ENCODE data around the gene RETSAT.

Gene RETSAT

DNA sequence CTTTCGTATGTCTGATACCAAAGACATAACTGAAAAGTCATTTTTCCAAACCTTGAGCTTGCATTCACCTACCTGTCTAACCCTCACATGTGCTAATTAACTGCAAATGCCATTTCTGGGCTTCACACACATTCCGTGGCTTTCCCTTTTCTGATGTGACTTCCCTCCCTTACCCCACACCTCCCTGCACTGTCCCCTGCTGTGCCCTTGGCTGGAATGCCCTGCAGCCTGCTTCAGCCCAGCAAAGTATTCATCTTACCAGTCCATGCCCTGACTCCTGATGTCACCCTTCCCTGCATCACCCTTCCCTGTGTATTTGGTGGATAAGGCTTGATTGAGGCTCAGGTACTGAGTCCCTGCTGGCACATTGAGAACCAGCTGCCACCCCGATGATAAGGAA, 12.2 kb downstream of the RETSAT start:
- Histone ChIP-seq H3K27ac (ENCODE audit: low read depth, low read length) (no peak overlapping the region), H3K79me2 (ENCODE audit: control insufficient read depth, insufficient read depth, low read length, poor library complexity) (no peaks in the 10 kb centered on the region), H2AFZ (ENCODE audit: insufficient read depth, low read length, poor library complexity) (no peak overlapping the region), H4K12ac (ENCODE audit: low read depth, low read length) (no peak overlapping the region), H3K18ac (ENCODE audit: low read length) (no peak overlapping the region), H2BK5ac (ENCODE audit: low read depth, low read length, poor library complexity) (no peak overlapping the region), H3K14ac (ENCODE audit: low read length) (no peak overlapping the region), H3K9ac (ENCODE audit: low read length) (no peak overlapping the region), H3K4me3 (ENCODE audit: low read depth, low read length) (no peak overlapping the region), H3K36me3 (ENCODE audit: control insufficient read depth in 1 of 2, insufficient read depth in 2 of 2, low read length in 2 of 2) (peaks cover 24 to 30% of the 10 kb centered on the region in 2 experiments), H2AK5ac (ENCODE audit: low read length) (no peak overlapping the region), H2BK120ac (ENCODE audit: insufficient read depth, low read length, poor library complexity) (no peak overlapping the region), H4K8ac (ENCODE audit: low read depth, low read length) (no peak overlapping the region), H3K4me1 (ENCODE audit: control insufficient read depth in 1 of 2, insufficient read depth in 2 of 2, low read length in 2 of 2) (no peaks in the 10 kb centered on the region), H3K4ac (ENCODE audit: low read depth, low read length) (no peak overlapping the region), H3K9me3 (ENCODE audit: insufficient read depth, low read depth, low read length) (no peaks in the 10 kb centered on the region), H3K23ac (ENCODE audit: low read length) (no peak overlapping the region), H4K91ac (ENCODE audit: low read depth, low read length) (no peak overlapping the region), H3K27me3 (ENCODE audit: insufficient read depth, low read length) (no peaks in the 10 kb centered on the region), H3K79me1 (ENCODE audit: low read length) (no peaks in the 10 kb centered on the region), H2BK12ac (ENCODE audit: low read length) (no peak overlapping the region), H3K4me2 (ENCODE audit: low read length) (no peak overlapping the region)
- DNase-seq = no peak
- WGBS (ENCODE audit: extremely low coverage, insufficient coverage, insufficient read length) = no CpG with 5 or more reads among the region's 3 CpGs

GRCh38 chr2:85341269-85342029, 12.9 kb downstream of the RETSAT start:
- WGBS (ENCODE audit: extremely low coverage, insufficient coverage, insufficient read length) = no CpG with 5 or more reads among the region's 30 CpGs
- Histone ChIP-seq H2AK5ac (ENCODE audit: low read length) (no peak overlapping the region), H3K36me3 (ENCODE audit: control insufficient read depth in 1 of 2, insufficient read depth in 2 of 2, low read length in 2 of 2) (peaks cover 24 to 27% of the 10 kb centered on the region in 2 experiments), H3K27ac (ENCODE audit: low read depth, low read length) (no peak overlapping the region), H3K4me3 (ENCODE audit: low read depth, low read length) (no peak overlapping the region), H3K4ac (ENCODE audit: low read depth, low read length) (no peak overlapping the region), H2BK5ac (ENCODE audit: low read depth, low read length, poor library complexity) (no peak overlapping the region), H3K18ac (ENCODE audit: low read length) (no peak overlapping the region), H2AFZ (ENCODE audit: insufficient read depth, low read length, poor library complexity) (no peak overlapping the region), H3K9ac (ENCODE audit: low read length) (no peak overlapping the region), H3K79me1 (ENCODE audit: low read length) (no peaks in the 10 kb centered on the region), H3K79me2 (ENCODE audit: control insufficient read depth, insufficient read depth, low read length, poor library complexity) (no peaks in the 10 kb centered on the region), H4K12ac (ENCODE audit: low read depth, low read length) (no peak overlapping the region), H3K4me2 (ENCODE audit: low read length) (no peak overlapping the region), H4K91ac (ENCODE audit: low read depth, low read length) (no peak overlapping the region), H3K9me3 (ENCODE audit: insufficient read depth, low read depth, low read length) (no peaks in the 10 kb centered on the region), H3K23ac (ENCODE audit: low read length) (no peak overlapping the region), H3K27me3 (ENCODE audit: insufficient read depth, low read length) (no peaks in the 10 kb centered on the region), H3K14ac (ENCODE audit: low read length) (no peak overlapping the region), H4K8ac (ENCODE audit: low read depth, low read length) (no peak overlapping the region), H2BK120ac (ENCODE audit: insufficient read depth, low read length, poor library complexity) (no peak overlapping the region), H2BK12ac (ENCODE audit: low read length) (no peak overlapping the region), H3K4me1 (ENCODE audit: control insufficient read depth in 1 of 2, insufficient read depth in 2 of 2, low read length in 2 of 2) (no peaks in the 10 kb centered on the region)
- no peak for DNase-seq

GRCh38 chr2:85340034-85340892, 14.1 kb downstream of the RETSAT start:
- Histone ChIP-seq H2BK5ac (ENCODE audit: low read depth, low read length, poor library complexity) (no peak overlapping the region), H3K14ac (ENCODE audit: low read length) (no peak overlapping the region), H3K9ac (ENCODE audit: low read length) (no peak overlapping the region), H3K4me2 (ENCODE audit: low read length) (no peak overlapping the region), H4K91ac (ENCODE audit: low read depth, low read length) (no peak overlapping the region), H3K4me1 (ENCODE audit: control insufficient read depth in 1 of 2, insufficient read depth in 2 of 2, low read length in 2 of 2) (no peaks in the 10 kb centered on the region), H2AK5ac (ENCODE audit: low read length) (no peak overlapping the region), H2BK120ac (ENCODE audit: insufficient read depth, low read length, poor library complexity) (no peak overlapping the region), H3K27me3 (ENCODE audit: insufficient read depth, low read length) (no peaks in the 10 kb centered on the region), H3K4me3 (ENCODE audit: low read depth, low read length) (no peak overlapping the region), H3K79me1 (ENCODE audit: low read length) (no peaks in the 10 kb centered on the region), H4K12ac (ENCODE audit: low read depth, low read length) (no peak overlapping the region), H3K27ac (ENCODE audit: low read depth, low read length) (no peak overlapping the region), H3K36me3 (ENCODE audit: control insufficient read depth in 1 of 2, insufficient read depth in 2 of 2, low read length in 2 of 2) (peaks cover 16 to 20% of the 10 kb centered on the region in 2 experiments), H4K8ac (ENCODE audit: low read depth, low read length) (no peak overlapping the region), H2BK12ac (ENCODE audit: low read length) (no peak overlapping the region), H3K18ac (ENCODE audit: low read length) (no peak overlapping the region), H3K9me3 (ENCODE audit: insufficient read depth, low read depth, low read length) (no peaks in the 10 kb centered on the region), H3K4ac (ENCODE audit: low read depth, low read length) (no peak overlapping the region), H2AFZ (ENCODE audit: insufficient read depth, low read length, poor library complexity) (no peak overlapping the region), H3K23ac (ENCODE audit: low read length) (no peak overlapping the region), H3K79me2 (ENCODE audit: control insufficient read depth, insufficient read depth, low read length, poor library complexity) (no peaks in the 10 kb centered on the region)
- DNase-seq = no peak
- WGBS (ENCODE audit: extremely low coverage, insufficient coverage, insufficient read length) = no CpG with 5 or more reads among the region's 13 CpGs

DNA sequence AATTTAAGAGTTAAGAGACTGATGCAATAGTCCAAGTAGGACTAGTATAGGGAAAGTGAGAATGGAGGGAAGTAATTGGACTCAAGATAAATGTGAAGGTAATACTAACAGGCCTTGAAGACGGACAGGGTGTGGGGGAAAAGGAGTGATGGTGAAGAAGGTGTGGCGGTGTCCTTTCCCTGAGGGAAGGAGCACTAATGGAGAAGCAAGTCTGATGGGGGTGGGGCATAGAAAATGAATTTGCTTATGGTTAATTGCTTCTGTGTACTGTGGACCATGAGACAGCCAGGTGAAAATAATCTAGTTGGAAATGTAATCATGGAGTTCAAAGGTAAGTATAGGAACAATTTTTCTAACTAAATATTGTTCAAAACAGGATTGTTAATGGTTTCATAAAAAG, 19.4 kb downstream of the RETSAT start:
- Histone ChIP-seq H3K79me2 (ENCODE audit: control insufficient read depth, insufficient read depth, low read length, poor library complexity) (no peaks in the 10 kb centered on the region), H3K18ac (ENCODE audit: low read length) (no peak overlapping the region), H3K79me1 (ENCODE audit: low read length) (no peaks in the 10 kb centered on the region), H3K36me3 (ENCODE audit: control insufficient read depth in 1 of 2, insufficient read depth in 2 of 2, low read length in 2 of 2) (no peaks in the 10 kb centered on the region), H3K23ac (ENCODE audit: low read length) (no peak overlapping the region), H3K4me1 (ENCODE audit: control insufficient read depth in 1 of 2, insufficient read depth in 2 of 2, low read length in 2 of 2) (no peaks in the 10 kb centered on the region), H4K12ac (ENCODE audit: low read depth, low read length) (no peak overlapping the region), H3K27ac (ENCODE audit: low read depth, low read length) (no peak overlapping the region), H2BK12ac (ENCODE audit: low read length) (no peak overlapping the region), H2BK5ac (ENCODE audit: low read depth, low read length, poor library complexity) (no peak overlapping the region), H2AFZ (ENCODE audit: insufficient read depth, low read length, poor library complexity) (no peak overlapping the region), H3K4me2 (ENCODE audit: low read length) (no peak overlapping the region), H2BK120ac (ENCODE audit: insufficient read depth, low read length, poor library complexity) (no peak overlapping the region), H3K27me3 (ENCODE audit: insufficient read depth, low read length) (no peaks in the 10 kb centered on the region), H2AK5ac (ENCODE audit: low read length) (no peak overlapping the region), H3K4ac (ENCODE audit: low read depth, low read length) (no peak overlapping the region), H3K9ac (ENCODE audit: low read length) (no peak overlapping the region), H4K8ac (ENCODE audit: low read depth, low read length) (no peak overlapping the region), H3K14ac (ENCODE audit: low read length) (no peak overlapping the region), H3K4me3 (ENCODE audit: low read depth, low read length) (no peak overlapping the region), H4K91ac (ENCODE audit: low read depth, low read length) (no peak overlapping the region), H3K9me3 (ENCODE audit: insufficient read depth, low read depth, low read length) (no peaks in the 10 kb centered on the region)
- no peak for DNase-seq
- no CpG with 5 or more reads among the region's 2 CpGs for WGBS (ENCODE audit: extremely low coverage, insufficient coverage, insufficient read length)
